GM18861 (cell line): ENCODE measurements around the gene ACOXL.
A peak's percentile ranks its signal among the peaks of the same experiment; 100 is the strongest.
"Not testable (repeated sequence)": the region's sequence is repeated elsewhere in the genome, so short reads cannot be mapped to it uniquely, and the experiment has no call there.

Source experiments
- ATAC-seq: cut with Tn5 transposase; IDR thresholded peaks from one replicate; pipeline ENCODE4 v1.9.1; 2021; ENCODE audit not compliant: unreplicated experiment

The ACOXL gene

GRCh38 chr2:110852541-110853263 lies 120.3 kb downstream of the ACOXL start:
- ATAC-seq = no peak

DNA sequence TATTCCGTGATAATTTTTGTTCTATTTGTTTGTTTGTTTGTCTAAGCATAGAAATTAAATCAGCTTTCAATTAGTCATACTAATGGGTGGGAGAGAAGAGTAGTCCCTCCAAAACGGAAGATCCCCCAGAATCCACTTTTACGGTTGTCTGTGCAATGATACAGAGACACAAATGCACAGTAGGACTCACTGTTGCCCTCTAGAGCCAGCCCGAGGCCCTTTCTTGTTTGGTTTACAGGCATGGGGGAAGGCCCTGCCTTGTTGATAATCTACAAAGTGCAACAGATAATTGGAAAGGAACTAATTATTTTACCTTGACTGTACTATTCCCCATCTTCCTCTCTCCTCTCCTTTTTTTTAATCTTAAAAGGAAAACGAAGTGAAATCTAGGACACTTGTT lies 121.1 kb downstream of the ACOXL start:
- no peak for ATAC-seq

- no peak for ATAC-seq
Measured at GRCh38 chr2:110853948-110854347, 121.6 kb downstream of the ACOXL start.

DNA sequence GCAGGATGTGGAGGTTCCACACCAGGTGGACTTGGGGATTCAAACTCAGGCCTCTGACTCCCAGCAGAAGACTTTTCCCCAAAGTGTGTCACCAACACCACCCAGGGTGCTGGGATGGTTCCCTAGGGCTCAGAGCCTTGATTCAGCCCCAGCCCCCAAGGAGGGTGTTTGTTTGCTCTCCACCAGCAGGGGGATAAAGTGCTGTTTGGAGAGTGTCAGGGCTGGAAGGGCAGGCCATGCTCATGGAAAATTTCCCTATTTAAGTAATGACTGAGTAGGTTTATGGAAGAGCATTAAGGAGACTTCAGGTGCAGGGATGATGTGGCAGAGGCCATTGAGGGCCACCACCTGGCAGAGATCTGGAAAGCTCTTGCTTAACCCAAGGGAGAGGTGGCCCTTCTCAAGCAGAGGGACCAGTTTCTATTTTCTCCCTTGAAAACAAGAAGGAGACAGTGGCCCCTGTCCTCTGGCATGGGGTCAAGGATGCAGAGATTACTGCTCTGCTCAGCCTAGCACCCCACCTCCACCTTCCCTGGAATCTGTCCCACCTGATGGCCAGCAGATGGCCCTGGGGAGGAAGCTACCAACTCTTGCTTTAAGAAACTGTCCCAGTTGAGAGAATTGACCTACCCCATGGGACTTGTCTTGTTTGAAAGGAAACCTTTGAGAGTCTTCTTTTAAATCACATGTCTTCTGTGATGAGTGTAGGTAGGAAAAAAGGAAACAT lies 122.1 kb downstream of the ACOXL start:
- no peak for ATAC-seq

- not testable (repeated sequence) for ATAC-seq
Measured at GRCh38 chr2:110855841-110856240, 123.5 kb downstream of the ACOXL start.

- ATAC-seq = peak; percentile 43
Measured at GRCh38 chr2:110858135-110858725, 125.9 kb downstream of the ACOXL start.

- ATAC-seq = no peak
Measured at GRCh38 chr2:110858993-110859701, 126.8 kb downstream of the ACOXL start.

GRCh38 chr2:110860630-110861029 lies 128.3 kb downstream of the ACOXL start:
- no peak for ATAC-seq

GRCh38 chr2:110861616-110862260 lies 129.4 kb downstream of the ACOXL start:
- no peak for ATAC-seq

DNA sequence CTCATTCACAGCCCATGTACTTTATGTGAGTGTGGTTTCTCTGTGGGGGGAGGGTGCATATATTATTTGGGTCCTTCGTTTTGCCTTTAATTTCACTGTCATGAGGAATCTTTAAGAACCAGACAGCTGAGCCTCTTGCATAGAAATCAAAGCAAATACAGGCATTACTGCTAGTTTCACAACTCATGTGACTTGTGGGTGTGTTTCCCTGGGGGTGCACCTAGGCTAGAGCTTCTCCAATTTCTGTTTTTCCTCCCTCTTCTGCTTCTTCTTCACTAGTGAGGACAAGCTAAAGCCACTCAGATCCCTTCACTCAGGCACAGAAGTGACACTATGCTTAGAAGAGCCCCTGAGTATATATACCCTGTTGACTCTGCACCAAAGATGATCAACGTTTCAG lies 131.4 kb downstream of the ACOXL start:
- ATAC-seq = no peak

GRCh38 chr2:110864176-110864575 lies 131.8 kb downstream of the ACOXL start:
- no peak for ATAC-seq

DNA sequence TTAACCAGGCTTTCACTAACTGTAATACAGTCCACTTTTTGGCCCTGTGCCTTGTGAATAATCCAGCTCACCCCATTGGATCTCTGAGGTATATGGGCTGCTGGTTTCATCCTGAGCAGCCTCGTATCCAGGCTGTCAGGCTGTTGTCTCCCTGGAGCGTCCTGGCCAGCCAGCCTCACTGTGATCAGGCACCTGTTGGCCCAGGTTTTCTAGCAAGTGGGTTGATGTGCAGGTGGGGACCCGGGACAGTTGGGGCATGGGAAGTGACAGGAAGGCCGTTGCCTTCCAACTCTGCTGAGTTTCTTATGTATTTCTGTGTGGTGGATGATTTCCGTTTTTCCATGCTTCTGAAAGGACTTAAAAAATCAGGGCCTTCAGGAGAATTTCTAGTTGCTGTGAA lies 132.4 kb downstream of the ACOXL start:
- ATAC-seq = no peak

- ATAC-seq = peak; percentile 94
Measured at GRCh38 chr2:110865188-110865587, 132.8 kb downstream of the ACOXL start.

DNA sequence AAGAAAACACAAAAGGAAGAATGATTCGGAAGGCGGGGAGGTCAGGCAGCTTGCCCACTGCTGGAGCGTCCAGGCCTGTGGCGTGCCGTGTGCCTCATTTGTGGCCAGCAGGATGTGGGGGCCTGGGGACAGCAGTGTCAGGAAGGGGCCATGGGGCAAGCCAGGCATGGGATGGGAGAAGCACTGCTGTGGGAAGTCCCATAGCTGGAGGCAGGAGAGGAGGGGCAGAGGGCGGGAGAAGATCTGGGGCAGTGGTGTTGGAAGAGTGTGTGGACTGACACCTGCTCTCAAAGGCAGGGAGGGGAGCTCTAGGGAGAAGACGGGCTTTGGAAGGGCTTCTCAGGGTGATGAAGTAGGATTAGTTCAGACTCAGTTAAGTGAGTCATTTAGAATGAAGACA lies 133.7 kb downstream of the ACOXL start:
- no peak for ATAC-seq

DNA sequence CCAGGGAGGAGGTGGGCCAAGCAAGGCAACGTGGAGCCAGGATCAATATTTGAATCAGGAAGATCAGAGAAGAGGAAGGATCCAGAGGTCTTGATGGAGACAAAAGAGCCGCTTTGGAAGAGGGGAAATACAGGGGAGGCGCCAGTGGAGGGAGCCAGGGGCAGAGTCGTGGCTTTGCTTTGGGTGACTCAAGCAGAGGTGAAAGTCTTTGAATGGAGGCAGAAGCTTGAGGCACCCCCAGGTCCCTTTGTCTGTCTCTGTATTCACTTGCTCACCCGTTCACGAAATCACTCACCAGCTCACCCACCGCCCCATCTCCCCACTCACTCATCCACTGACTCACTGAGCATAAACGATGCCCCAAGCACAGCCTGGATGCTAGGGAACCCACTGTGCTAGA lies 134.1 kb downstream of the ACOXL start:
- no peak for ATAC-seq

DNA sequence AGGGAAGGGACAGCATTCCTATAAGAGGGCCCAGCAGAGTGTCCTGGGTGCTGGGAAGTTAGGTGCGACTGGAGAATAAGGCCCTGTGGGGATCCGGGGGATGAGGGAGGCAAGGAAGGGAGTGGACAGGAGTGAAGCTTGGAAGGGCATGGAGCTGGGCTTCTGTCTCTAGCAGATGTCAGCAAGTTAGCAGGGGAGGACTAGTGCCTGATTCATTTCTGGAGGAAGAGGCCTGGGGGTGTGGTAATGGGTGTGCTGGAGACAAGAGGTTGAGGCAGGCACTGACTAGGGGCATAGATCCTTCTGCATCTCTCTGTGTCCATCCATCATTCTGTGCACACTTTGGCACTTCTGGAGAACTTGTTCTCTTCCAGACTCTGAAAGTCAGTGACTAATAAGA lies 134.7 kb downstream of the ACOXL start:
- no peak for ATAC-seq

- no peak for ATAC-seq
Measured at GRCh38 chr2:110868971-110869370, 136.6 kb downstream of the ACOXL start.

- ATAC-seq = no peak
Measured at GRCh38 chr2:110869472-110870446, 137.4 kb downstream of the ACOXL start.

- no peak for ATAC-seq
Measured at GRCh38 chr2:110870545-110870944, 138.2 kb downstream of the ACOXL start.

DNA sequence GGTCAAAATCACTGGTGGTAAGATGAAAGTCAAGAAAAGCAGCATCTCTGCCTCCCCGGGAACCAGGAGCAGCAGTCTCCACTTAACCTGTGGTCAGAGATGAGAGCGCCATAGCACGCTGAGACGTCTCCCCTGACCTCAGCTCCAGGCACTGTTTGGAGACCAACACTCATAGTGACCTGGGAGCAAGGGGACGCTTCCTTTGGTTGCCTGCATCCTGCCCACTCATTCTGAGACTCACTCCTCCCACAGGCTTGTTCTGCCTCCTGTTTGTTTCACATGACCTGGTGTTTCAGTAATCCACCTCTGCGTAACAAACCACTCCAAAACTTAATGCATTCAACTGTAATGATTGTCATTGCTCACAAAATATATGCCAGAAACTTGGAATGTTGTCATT lies 139.3 kb downstream of the ACOXL start:
- ATAC-seq = no peak
